Prostate gland (tissue), 2 donors: ENCODE data around the gene TUBGCP2.

ENCODE experiments used
- CTCF ChIP-seq, 4 experiments: fragments of 200-600 bp in 2 of 4; fragments of 450-650 bp in 2 of 4; sonication (generic) in 2 of 4; IDR thresholded peaks; 1 replicate in 3 of 4; 2 replicates in 1 of 4; pipeline ENCODE4 v1.5.1; 2016 to 2019; ENCODE audit warnings: antibody characterized with exemption in 4 of 4, mild to moderate bottlenecking in 2 of 4, moderate library complexity in 2 of 4
- POLR2A ChIP-seq: fragments of 450-650 bp; IDR thresholded peaks from one replicate; pipeline ENCODE4 v1.6.1; 2016; ENCODE audit warnings: antibody characterized with exemption, mild to moderate bottlenecking

GRCh38 chr10:133289761-133290160, 18.9 kb downstream of the TUBGCP2 start:
- TF ChIP-seq CTCF (IDR thresholded peaks at IDR 0.05), result no peak
- no peak for TF ChIP-seq POLR2A
